ENCODE measurements around the gene INPP5A. TPM values are rescaled to one million over a fixed set of nuclear protein-coding genes. Genes with fewer than 3 reads are reported as not detected.

Gene INPP5A
- total and polyA plus RNA-seq, 10 donors, result 11.1 to 41.3 (median 30.8) TPM

DNA sequence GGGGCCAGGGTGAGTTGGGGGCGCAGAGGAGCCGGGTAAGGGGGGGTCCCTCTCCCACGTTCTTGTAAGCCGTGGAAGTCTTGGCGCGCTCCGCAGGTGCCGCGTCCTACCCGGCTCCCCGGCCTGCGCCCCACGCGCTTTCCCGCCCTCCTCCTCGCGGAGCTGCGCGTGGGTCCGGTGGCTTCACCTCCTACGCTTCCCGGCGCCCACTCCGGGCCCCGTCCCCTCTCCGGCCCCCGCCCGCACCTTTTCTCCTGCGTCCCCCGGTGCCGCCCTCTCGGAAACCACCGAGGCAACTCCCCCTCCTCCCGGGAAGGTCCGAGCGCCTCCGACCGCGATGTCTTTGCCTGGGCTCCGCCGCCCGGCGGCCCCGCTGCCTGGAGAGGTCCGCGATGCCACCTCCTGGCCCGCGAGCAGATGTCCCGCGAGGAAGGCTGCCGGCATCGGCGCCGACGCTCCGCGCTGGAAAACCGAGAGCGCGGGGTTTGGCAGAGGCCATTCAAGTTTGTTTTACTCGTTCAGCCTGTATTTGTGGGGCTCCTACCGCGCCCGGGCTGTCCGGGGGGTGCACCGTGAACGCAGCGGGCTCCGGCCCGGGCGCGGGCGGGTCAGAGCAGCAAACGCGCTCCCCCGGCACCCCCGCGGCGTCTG, 250.7 kb downstream of the INPP5A start:
- Histone ChIP-seq H3K4me1 (peaks cover 17 to 54% (median 38%) of the 10 kb centered on the region in 6 donors), H3K9me3 (peaks cover 0 to 21% (median 0%) of the 10 kb centered on the region in 8 donors), H3K36me3 (peaks cover 0 to 8% (median 2%) of the 10 kb centered on the region in 6 donors), H3K27me3 (replicated peaks in 1 of 7) (peaks cover 14 to 91% (median 76%) of the 10 kb centered on the region in 7 donors), H3K27ac (no peak overlapping the region), H3K4me3 (peak overlapping the region in 2 of 8 donors; percentile 5 to 51)
- no peak for DNase-seq
- 2 to 7% (median 4%) methylated on average over 51 to 79 of the region's 79 CpGs for WGBS, 5 donors
- no peak for TF ChIP-seq POLR2AphosphoS5 (IDR thresholded peaks at IDR 0.05)
- TF ChIP-seq POLR2A (IDR thresholded peaks at IDR 0.05), result no peak
- TF ChIP-seq, protein P1, sequence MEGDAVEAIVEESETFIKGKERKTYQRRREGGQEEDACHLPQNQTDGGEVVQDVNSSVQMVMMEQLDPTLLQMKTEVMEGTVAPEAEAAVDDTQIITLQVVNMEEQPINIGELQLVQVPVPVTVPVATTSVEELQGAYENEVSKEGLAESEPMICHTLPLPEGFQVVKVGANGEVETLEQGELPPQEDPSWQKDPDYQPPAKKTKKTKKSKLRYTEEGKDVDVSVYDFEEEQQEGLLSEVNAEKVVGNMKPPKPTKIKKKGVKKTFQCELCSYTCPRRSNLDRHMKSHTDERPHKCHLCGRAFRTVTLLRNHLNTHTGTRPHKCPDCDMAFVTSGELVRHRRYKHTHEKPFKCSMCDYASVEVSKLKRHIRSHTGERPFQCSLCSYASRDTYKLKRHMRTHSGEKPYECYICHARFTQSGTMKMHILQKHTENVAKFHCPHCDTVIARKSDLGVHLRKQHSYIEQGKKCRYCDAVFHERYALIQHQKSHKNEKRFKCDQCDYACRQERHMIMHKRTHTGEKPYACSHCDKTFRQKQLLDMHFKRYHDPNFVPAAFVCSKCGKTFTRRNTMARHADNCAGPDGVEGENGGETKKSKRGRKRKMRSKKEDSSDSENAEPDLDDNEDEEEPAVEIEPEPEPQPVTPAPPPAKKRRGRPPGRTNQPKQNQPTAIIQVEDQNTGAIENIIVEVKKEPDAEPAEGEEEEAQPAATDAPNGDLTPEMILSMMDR (IDR thresholded peaks at IDR 0.05 in 8 of 11, conservative IDR thresholded peaks at IDR 0.05 in 3 of 11), result no peak
- intact Hi-C loops (cut with DNase I; ENCODE audit: low total_unique reads), result no loop called here

DNA sequence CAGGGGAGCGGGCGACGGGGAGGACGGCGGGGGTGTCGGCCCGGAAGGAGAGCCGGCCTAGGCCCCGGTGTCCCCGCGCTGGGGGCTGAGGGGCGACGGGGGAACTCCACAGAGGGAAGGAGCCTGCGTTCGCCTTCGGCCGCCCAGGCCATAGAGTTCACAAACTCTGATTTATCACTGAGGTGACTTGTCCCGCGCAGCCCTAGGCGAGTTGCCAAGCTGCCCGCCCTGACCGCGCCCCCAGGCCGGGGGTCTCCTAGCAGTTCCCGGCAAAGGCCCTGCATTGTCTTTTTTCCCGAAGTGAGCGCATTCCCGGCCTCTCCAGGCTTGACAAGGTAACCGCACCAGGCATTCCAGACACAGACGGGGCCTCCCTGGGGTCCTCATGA, 251.2 kb downstream of the INPP5A start:
- no peak overlapping the region for H3K27ac ChIP-seq
- WGBS, 5 donors, result 3 to 6% (median 5%) methylated on average over 13 to 30 of the region's 30 CpGs
- peak overlapping the region in 1 of 8 donors; percentile 5 for H3K4me3 ChIP-seq
- no peak for DNase-seq
- TF ChIP-seq POLR2A (IDR thresholded peaks at IDR 0.05), result no peak
- no peak for TF ChIP-seq POLR2AphosphoS5 (IDR thresholded peaks at IDR 0.05)
- TF ChIP-seq, protein P1 (IDR thresholded peaks at IDR 0.05 in 8 of 11, conservative IDR thresholded peaks at IDR 0.05 in 3 of 11), result no peak
- peaks cover 0 to 16% (median 0%) of the 10 kb centered on the region in 8 donors for H3K9me3 ChIP-seq
- intact Hi-C loops (cut with DNase I; ENCODE audit: low total_unique reads), result no loop called here
- peaks cover 14 to 91% (median 80%) of the 10 kb centered on the region in 7 donors for H3K27me3 ChIP-seq (replicated peaks in 1 of 7)
- peaks cover 0 to 3% (median 0%) of the 10 kb centered on the region in 6 donors for H3K36me3 ChIP-seq
- H3K4me1 ChIP-seq, result peaks cover 17 to 49% (median 37%) of the 10 kb centered on the region in 6 donors

DNA sequence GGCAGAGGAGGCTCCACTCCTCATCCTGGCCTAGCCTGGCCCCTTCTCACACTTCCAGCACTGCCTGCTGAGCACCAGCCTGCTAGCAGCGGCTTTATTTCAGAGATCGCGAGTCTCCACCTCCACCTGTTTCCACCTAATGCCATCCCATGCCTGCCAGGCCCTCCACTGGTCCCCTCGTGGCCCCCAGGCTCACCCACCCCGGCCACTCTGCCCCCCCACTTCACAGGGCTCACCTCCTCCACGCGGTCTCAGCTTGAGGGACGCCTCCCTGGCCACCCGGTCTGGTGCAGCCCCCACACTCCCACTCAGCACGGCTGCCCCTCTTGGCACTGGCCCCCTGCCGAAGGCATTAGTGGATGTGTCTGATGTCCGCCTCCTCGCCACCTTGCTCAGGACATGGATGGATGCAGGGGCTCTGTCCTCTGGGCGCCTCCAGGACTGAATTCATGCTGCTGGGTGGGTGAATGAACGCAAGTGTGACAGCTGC, 252.1 kb downstream of the INPP5A start:
- TF ChIP-seq, protein P1 (IDR thresholded peaks at IDR 0.05 in 8 of 11, conservative IDR thresholded peaks at IDR 0.05 in 3 of 11), result no peak
- no peak for TF ChIP-seq POLR2A (IDR thresholded peaks at IDR 0.05)
- no peak for TF ChIP-seq POLR2AphosphoS5 (IDR thresholded peaks at IDR 0.05)
- Histone ChIP-seq H3K27me3 (replicated peaks in 1 of 7) (peaks cover 14 to 91% (median 75%) of the 10 kb centered on the region in 7 donors), H3K9me3 (peaks cover 0 to 7% (median 0%) of the 10 kb centered on the region in 8 donors), H3K4me3 (no peak overlapping the region), H3K4me1 (peaks cover 17 to 41% (median 33%) of the 10 kb centered on the region in 6 donors), H3K36me3 (no peaks in the 10 kb centered on the region), H3K27ac (no peak overlapping the region)
- DNase-seq, result no peak
- intact Hi-C loops (cut with DNase I; ENCODE audit: low total_unique reads), result no loop called here
- 65 to 75% (median 72%) methylated on average over 11 to 15 of the region's 15 CpGs for WGBS, 5 donors

DNA sequence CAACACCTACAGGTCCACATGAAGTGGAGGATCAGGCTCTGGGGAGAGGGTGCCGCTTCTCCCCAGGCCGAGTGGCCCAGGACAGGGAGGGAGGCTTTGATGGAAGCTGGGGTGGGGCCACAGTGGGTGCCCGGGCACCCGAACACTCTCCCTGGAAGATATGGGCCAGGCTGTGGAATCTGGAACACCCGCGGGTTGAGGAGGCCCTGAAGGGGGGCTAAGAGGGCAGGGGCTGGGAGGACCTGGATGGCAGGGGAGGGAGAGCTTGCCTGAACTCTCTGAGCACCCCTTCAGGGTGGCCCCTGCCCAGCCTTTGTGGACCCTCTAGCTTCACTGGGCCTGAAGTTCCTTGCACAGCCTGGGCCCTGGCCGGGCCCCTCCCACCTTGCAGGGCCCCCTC, 252.9 kb downstream of the INPP5A start:
- DNase-seq, result no peak
- no peak for TF ChIP-seq POLR2A (IDR thresholded peaks at IDR 0.05)
- no peak for TF ChIP-seq POLR2AphosphoS5 (IDR thresholded peaks at IDR 0.05)
- TF ChIP-seq, protein P1 (IDR thresholded peaks at IDR 0.05 in 8 of 11, conservative IDR thresholded peaks at IDR 0.05 in 3 of 11), result no peak
- Histone ChIP-seq H3K9me3 (no peaks in the 10 kb centered on the region), H3K27ac (no peak overlapping the region), H3K4me3 (no peak overlapping the region), H3K27me3 (replicated peaks in 1 of 7) (peaks cover 14 to 90% (median 69%) of the 10 kb centered on the region in 7 donors), H3K4me1 (peaks cover 17 to 33% (median 27%) of the 10 kb centered on the region in 6 donors), H3K36me3 (no peaks in the 10 kb centered on the region)
- intact Hi-C loops (cut with DNase I; ENCODE audit: low total_unique reads), result no loop called here
- 53 to 74% (median 57%) methylated on average over 7 of the region's 7 CpGs for WGBS, 5 donors
